Neutrophil (primary cell): Measurements from ENCODE around the gene SPNS2.

Source experiments
- H3K27ac ChIP-seq: fragments of 200-600 bp; sonication (generic); 2 replicates; pipeline ENCODE4 v1.5.1; 2016; ENCODE audit warnings: mild to moderate bottlenecking, moderate library complexity
- H3K27me3 ChIP-seq: fragments of 200-600 bp; sonication (generic); 2 replicates; pipeline ENCODE4 v1.6.0; 2016; ENCODE audit warnings: mild to moderate bottlenecking
- H3K36me3 ChIP-seq: fragments of 200-600 bp; sonication (generic); 2 replicates; pipeline ENCODE4 v1.5.1; 2017
- H3K4me1 ChIP-seq, 2 experiments: fragments of 200-600 bp in 1 of 2; sonication (generic) in 1 of 2; 1 replicate in 1 of 2; 2 replicates in 1 of 2; pipeline versions ENCODE4 v1.5.1 to v1.6.1; 2013 to 2016; ENCODE audit warnings: low read depth in 1 of 2, low read length in 1 of 2, mild to moderate bottlenecking in 1 of 2, moderate library complexity in 1 of 2; ENCODE audit not compliant: control insufficient read depth in 1 of 2, insufficient read depth in 1 of 2
- H3K4me3 ChIP-seq, 2 experiments: fragments of 200-600 bp in 1 of 2; sonication (generic) in 1 of 2; 1 replicate in 1 of 2; 2 replicates in 1 of 2; pipeline ENCODE4 v1.5.1; 2013 to 2016; ENCODE audit warnings: low read depth in 1 of 2, low read length in 1 of 2, mild to moderate bottlenecking in 1 of 2, moderate library complexity in 1 of 2
- H3K9me3 ChIP-seq: fragments of 200-600 bp; sonication (generic); 2 replicates; pipeline ENCODE4 v1.5.1; 2016
- CTCF ChIP-seq: fragments of 200-600 bp; sonication (generic); IDR thresholded peaks from 2 replicates; pipeline ENCODE4 v1.5.1; 2016; ENCODE audit warnings: antibody characterized with exemption

SPNS2 gene

DNA sequence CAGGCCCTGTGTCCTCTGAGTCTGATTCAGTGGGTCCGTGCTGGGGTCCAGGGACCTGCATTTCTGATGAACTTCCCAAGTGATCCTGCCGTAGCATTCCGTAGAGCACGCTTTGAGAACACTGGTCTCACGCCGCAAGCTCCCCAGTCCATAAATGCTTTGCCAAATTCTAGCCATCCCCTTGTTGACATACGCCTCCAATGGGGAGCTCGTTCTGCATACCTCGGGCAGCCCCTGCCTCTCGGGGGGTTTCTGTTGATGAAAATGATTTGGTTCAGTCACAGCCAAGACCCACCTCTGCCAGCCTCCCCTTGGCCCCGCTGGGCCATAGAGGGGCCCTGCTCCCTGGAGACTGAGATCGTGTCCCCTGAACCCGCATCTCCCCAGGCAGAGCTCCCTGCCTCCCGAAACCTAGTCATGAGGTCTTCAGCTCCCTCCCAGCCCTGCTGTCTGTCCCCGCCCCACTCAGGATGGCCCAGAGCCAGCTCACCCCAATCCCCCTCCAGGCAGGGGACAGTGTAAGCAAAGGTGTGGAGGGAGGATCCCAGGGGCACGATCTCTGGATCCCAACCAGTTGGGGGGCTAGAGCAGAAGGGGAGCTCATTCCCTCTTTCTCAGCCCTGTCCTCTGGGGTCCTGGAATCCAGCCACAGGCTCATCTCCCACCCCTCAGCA is 16.2 kb upstream of the SPNS2 start:
- Histone ChIP-seq H3K4me3 (no peak overlapping the region), H3K27ac (peak overlapping the region; percentile 67), H3K36me3 (no peaks in the 10 kb centered on the region), H3K4me1 (peaks cover 55 to 58% of the 10 kb centered on the region in 2 experiments), H3K9me3 (no peaks in the 10 kb centered on the region), H3K27me3 (no peaks in the 10 kb centered on the region)
- no peak for TF ChIP-seq CTCF

DNA sequence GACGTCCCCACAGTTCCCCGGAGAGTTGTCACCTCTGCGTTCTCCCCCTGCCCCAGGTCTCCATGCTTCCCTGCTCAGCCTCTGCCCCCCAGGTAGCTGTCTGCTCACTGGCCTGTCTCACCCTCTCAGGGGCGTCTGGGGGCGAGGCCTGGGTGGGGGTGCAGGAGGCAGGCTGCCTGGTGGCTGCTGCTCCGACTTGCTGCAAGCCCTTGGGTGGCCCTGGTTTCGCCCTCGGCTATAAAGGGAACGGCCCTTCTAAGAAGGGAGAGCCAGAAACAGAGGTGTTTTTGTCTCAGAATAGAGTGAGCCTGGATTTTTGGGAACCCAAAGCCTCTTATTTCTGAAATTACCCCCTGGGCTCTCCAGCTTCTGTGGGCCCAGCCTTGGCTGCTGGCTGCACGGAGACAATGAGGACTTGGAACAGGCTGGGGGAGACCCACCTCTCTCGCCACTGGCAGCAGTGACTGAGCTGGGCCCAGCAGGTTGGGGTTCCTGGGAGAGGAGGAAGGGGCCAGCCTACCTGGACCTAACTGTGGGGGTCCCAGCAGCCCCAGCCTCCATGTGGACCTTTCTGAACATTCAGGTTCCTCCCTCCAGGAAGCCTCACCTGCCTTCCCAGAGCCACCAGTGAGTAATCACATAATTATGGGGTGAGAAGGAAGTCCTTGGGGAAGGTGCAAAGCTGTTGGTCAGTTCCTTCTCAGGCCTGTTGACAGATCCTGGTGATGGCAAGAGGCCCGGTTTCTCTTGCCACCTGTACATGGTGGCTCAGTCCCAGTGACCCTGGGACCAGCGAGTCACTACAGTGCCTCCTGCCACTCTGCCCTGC is 15.5 kb upstream of the SPNS2 start:
- no peak overlapping the region for H3K4me3 ChIP-seq

DNA sequence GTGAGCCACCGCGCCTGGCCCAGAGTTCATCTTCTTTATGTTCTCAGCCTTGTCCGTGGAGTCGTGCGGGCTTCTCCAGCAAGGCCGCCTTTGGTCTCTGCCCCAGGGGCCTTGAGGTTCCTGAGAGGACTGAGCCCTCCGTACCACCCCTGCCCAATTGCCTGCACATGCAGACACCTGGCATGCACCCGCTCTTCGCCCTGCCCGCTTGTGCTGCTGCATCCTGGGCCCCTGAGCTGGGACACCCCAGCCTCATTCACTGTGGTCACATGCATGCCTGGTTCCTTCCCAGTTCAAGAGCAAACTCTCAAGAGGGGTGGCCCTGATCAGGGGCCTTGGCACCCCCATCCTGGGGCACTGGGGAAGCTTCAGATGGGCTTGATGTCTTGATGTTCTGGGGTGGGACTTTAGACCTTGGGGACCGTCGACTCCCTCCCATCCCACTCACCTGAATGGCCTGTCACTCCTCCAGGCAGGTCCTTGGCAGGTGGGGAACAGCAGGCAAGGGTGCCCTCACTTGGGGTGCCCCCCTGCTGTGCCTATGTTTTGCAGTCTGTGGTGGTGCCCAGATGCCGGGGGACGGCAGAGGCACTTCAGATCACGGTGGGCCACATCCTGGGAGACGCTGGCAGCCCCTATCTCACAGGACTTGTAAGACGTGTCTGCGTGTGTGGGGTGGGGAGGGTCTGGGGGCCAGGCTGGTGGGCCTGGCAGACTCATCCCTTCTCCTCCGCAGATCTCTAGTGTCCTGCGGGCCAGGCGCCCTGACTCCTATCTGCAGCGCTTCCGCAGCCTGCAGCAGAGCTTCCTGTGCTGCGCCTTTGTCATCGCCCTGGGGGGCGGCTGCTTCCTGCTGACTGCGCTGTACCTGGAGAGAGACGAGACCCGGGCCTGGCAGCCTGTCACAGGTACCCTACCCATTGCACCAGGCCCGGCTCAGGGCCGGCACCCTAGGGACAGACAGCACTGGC is 12.7 kb upstream of the SPNS2 start:
- Histone ChIP-seq H3K27ac (peak overlapping the region; percentile 65), H3K4me1 (peaks cover 46 to 65% of the 10 kb centered on the region in 2 experiments), H3K9me3 (no peaks in the 10 kb centered on the region), H3K27me3 (no peaks in the 10 kb centered on the region), H3K36me3 (no peaks in the 10 kb centered on the region), H3K4me3 (peak overlapping the region; percentile 20 to 39)
- no peak for TF ChIP-seq CTCF

More for the DNA sequence above, 15.5 kb upstream of the SPNS2 start:
- H3K27ac ChIP-seq = peak overlapping the region; percentile 67
- peaks cover 55 to 60% of the 10 kb centered on the region in 2 experiments for H3K4me1 ChIP-seq
- H3K36me3 ChIP-seq = no peaks in the 10 kb centered on the region
- H3K27me3 ChIP-seq = no peaks in the 10 kb centered on the region
- no peak for TF ChIP-seq CTCF
- H3K9me3 ChIP-seq = no peaks in the 10 kb centered on the region

DNA sequence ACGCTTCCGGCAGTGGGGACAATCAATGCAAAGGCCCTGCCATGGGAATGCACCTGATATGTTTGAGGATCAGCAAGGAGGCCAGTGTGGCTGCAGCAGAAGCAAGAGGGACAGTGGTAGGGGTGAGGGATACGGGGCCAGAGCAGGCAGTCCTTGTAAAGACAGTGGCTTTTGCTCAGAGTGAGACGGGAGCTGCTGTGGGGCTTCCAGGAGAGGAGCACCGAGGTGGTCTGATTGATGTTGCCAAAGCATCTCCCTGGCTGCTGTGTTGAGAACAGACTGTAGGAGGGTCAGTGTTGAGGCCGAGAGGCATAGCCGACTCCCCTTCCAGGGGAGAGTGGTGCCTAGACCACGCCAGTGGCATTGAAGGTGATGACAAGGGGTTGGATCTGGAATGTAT is 11.4 kb upstream of the SPNS2 start:
- TF ChIP-seq CTCF = no peak

More for the DNA sequence above, 11.4 kb upstream of the SPNS2 start:
- no peaks in the 10 kb centered on the region for H3K9me3 ChIP-seq
- H3K4me3 ChIP-seq = no peak overlapping the region
- no peaks in the 10 kb centered on the region for H3K36me3 ChIP-seq
- no peaks in the 10 kb centered on the region for H3K27me3 ChIP-seq
- peaks cover 48 to 65% of the 10 kb centered on the region in 2 experiments for H3K4me1 ChIP-seq
- H3K27ac ChIP-seq = no peak overlapping the region
